HFF-Myc (cell line): ENCODE data around the gene ESD.

ENCODE experiments used
- DNase-seq: peaks from one replicate; pipeline ENCODE4 v3.0.0-alpha.2; 2011; ENCODE audit warnings: low read depth; ENCODE audit errors: extremely low read depth
- H3K4me3 ChIP-seq: replicated peaks from 2 replicates; pipeline ENCODE4 v1.5.1; 2011; ENCODE audit warnings: low read depth, mild to moderate bottlenecking, control low read depth, low read length
- CTCF ChIP-seq: IDR thresholded peaks from 2 replicates; pipeline ENCODE4 v1.5.1; 2012; ENCODE audit warnings: mild to moderate bottlenecking, low read depth, low read length, control low read depth; ENCODE audit errors: missing control alignments

ESD gene

GRCh38 chr13:46731535-46731934, 65.4 kb downstream of the ESD start:
- no peak overlapping the region for H3K4me3 ChIP-seq
- TF ChIP-seq CTCF, result no peak
- no peak for DNase-seq

- DNase-seq, result no peak
- no peak overlapping the region for H3K4me3 ChIP-seq
- peak; percentile 31 for TF ChIP-seq CTCF
These were observed 68.2 kb downstream of the ESD start for GRCh38 chr13:46728777-46729176.

GRCh38 chr13:46726347-46726746, 70.6 kb downstream of the ESD start:
- H3K4me3 ChIP-seq, result no peak overlapping the region
- no peak for DNase-seq
- TF ChIP-seq CTCF, result no peak
